NCI-H146 (cell line): ENCODE data around the gene FBLN5.

ENCODE experiments used
- DNase-seq: peaks from one replicate; lab custom pipeline; 2025; lab: John Stamatoyannopoulos, UW

The FBLN5 gene

GRCh38 chr14:91946622-91947474 is 646 bp downstream of the FBLN5 start:
- DNase-seq: no peak

GRCh38 chr14:91945751-91946621 is 1.5 kb downstream of the FBLN5 start:
- DNase-seq: no peak

DNA sequence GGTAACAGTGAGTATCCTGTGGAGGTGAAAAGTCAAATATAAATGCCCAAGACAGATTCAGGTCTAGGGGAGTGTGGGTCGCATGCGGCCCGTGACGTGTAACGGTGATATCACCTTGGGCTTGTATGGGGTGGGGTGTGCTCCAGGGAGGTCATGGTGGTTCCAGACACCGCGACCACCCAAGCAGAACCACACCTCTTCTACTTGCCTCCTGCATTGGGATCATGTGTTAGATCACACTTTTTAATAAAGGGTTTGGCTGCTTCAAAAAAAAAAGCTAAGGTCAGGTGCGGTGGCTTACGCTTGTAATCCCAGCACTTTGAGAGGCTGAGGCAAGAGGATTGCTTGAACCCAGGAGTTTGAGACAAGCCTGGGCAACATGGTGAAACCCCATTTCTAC is 4.5 kb downstream of the FBLN5 start:
- DNase-seq: no peak

DNA sequence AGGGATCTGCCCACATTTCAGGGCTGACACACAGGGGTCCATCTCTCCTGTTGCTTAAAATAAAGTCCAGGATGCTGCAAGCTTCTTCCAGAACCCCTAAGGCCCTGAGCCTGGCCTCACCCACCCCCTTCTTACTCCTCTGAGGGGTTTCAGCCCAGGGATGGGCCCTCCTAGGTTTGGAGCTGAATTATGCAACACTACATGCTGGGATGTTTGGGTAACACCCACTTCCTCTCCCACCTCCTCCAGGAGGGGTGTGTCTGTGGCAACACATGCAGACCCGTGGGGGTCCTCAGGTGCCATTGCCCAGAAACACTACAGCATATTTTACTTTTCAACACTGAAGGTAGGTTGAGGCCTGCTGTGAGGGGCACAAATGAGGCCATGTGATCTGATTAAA is 5.4 kb downstream of the FBLN5 start:
- DNase-seq: no peak

GRCh38 chr14:91940209-91940608 is 7.3 kb downstream of the FBLN5 start:
- DNase-seq: no peak

- DNase-seq: no peak
These were observed 11.9 kb downstream of the FBLN5 start for GRCh38 chr14:91935586-91935985.

GRCh38 chr14:91934554-91935285 is 12.8 kb downstream of the FBLN5 start:
- DNase-seq: no peak

DNA sequence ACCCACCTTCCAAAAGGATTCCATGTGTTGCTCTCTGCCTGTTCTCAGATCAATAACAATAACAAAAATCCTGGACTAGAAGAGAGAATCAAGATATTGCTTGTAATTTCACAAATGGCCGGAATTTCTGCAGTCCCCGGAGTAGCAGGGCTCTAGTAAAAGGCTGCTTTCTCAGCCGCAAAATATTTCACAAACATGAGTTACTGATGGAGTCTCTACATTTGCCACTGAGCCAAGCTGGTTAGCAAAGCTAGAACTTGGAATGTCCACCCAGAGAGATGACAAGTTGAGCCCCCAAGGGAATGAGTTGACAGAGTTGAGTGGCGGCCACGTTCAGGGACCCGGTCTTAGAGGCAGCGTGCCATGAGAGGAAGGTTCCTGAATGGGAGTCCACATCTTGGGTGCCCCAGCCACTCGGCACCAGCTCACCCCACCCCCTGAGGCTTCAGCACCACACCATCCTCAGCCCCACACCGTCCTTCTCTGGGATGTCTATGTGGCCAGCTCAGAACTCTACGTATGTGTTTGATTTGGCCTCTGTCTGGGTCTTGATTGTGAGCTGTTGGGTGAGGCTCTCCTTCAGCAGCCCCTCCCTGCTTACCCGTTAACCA is 15.9 kb downstream of the FBLN5 start:
- DNase-seq: no peak

DNA sequence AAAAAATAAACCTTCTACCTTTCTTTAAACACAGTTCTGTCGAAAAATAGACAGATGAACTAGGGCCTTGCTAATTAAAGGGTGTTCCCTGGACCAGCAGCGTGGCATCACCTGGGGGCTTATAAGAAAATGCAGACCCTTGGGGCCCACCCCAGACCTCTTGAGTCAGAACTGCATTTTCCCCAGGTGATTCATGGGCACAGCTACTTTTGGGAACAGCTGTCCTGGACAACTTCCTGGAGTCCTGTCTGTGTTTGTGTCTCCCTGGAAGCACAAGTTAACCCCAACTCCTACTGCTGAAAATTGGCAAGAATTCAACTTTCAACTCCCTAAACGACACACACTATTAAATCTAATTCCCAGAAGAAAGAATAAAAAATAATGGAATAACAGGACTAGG is 17.8 kb downstream of the FBLN5 start:
- DNase-seq: no peak

- DNase-seq: no peak
These were observed 19.7 kb downstream of the FBLN5 start for GRCh38 chr14:91927800-91928199.

DNA sequence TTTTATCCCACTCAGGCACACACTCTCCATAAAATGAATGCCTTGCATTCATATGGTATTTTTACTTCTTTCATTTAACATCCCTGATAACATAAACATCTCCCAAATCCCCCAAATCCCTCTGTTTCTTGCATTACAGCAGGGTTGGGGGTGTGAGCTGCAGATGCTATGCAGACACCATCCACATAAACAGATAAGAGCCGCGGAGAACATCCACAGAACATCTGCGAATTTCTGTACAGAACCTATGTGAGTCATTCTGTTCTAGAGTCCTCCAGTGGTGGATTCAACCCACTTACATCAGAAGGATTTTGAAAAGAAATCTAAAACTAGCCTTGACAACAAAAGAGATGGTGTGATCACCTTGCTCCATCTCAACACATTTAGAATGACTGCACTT is 20.3 kb downstream of the FBLN5 start:
- DNase-seq: no peak

- no peak for DNase-seq
These were observed 21.2 kb downstream of the FBLN5 start for GRCh38 chr14:91926131-91926890.

DNA sequence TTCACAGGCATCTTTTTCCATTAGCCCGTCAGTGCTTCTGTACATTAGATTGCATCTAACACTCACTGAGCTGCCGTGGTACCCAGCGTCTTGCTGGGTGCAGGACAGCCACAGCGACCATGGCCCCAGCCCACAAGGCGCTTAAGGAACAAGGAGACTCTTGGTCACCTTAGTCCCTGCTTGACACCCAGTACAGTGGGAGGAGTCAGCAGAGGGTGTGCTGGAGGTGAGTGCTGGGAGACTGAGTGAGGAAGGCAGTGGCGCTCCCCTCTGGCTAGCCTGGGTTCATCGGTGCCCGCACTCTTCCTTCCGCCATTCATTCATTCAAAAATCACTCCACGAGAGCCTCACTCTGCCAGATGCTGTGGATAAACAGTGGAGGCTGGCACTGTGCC is 21.8 kb downstream of the FBLN5 start:
- DNase-seq: no peak

GRCh38 chr14:91925001-91925726 is 22.3 kb downstream of the FBLN5 start:
- DNase-seq: no peak

- DNase-seq: no peak
These were observed 27.0 kb downstream of the FBLN5 start for GRCh38 chr14:91920526-91920925.

DNA sequence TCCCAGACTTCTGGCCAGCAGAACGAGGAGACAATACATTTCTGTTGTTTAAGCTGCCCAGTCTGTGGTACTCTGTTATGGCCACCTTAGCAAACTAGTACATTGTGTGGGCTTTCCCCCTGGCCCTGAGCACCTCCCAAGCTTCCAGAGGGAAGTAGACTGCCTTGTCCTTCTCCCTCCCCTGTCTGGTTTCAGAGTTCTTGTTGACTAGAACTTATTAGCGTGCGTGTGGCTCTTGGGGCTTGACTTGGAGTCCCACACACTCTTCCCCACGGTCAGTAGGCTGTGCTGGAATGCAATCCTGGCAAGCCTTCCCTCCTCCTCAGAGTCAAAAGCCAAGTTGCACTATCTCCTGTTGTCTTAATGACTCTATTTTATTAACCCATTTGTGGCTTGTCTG is 27.7 kb downstream of the FBLN5 start:
- no peak for DNase-seq

GRCh38 chr14:91918186-91918883 is 29.2 kb downstream of the FBLN5 start:
- DNase-seq: no peak

DNA sequence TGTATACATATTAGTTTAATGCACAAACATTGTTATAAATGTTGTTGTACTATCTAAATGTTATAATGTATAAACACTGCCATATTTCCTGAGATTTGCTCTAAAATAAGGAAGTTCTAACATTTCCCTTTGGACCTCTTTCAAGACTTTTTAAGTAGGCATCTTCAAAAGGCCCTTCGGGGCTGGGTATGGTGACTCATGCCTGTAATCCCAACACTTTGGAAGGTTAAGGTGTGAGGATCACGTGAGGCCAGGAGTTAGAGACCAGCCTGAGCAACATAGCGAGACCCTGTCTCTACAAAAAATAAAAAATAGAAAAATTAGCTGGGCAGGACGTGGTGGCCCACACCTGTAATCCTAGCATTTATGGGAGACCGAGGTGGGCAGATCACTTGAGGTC is 35.5 kb downstream of the FBLN5 start:
- DNase-seq: no peak

DNA sequence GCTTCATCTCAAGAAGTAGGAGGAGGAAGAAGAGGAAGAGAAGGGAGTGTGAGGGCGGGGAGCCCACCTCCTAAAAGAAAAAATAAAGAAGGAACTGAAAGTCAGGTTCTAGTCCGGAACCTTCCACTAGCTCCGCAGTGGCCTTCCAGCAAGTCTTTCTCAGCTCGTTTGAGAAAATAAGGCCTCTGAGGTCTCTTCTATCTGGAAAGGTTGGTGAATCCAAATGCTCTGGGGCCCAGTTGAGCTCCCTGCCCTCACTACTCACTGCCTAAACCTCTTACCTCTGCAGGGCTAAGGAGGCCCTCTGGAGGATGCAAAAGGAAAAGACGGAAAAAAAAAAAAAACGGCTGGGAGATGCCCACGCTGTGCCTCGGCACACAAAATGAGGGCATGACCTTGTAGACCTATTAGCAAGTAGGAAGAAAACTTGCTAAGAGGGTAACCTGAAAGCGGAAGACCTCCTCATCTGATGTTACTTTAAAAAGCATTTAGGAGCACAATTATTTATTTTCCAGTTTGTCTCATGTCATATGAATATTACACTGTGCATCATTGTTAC is 35.9 kb downstream of the FBLN5 start:
- DNase-seq: no peak

DNA sequence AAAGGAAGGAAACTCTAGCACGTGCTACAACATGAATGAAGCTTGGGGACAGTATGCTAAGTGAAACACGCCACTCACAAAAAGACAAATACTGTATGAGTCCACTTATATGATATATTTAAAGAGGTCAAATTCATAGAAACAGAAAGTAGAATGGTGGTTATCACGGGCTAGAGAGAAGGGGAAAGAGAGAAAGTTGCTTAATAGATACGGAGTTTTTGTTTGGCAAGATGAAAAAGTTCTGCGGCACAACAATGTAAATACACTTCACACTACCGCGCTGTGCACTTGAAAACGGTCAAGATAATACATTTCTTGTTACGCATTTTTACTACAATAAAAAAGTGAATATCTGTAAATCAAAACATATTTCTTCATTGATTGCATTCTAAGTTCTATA is 37.3 kb downstream of the FBLN5 start:
- DNase-seq: no peak
